GM06990 (cell line): ENCODE results near the gene SLX9.
"Not testable (repeated sequence)": the region's sequence is repeated elsewhere in the genome, so short reads cannot be mapped to it uniquely, and the experiment has no call there.

Experiments used
- DNase-seq: peaks from one replicate; pipeline ENCODE4 v3.0.0-alpha.2; 2011; ENCODE audit not compliant: insufficient read length; ENCODE audit errors: extremely low read depth
- H3K27me3 ChIP-seq: replicated peaks from 2 replicates; pipeline ENCODE4 v1.6.0; 2011; ENCODE audit warnings: low read length; ENCODE audit not compliant: control insufficient read depth, insufficient read depth
- H3K36me3 ChIP-seq: 2 replicates; pipeline ENCODE4 v1.5.1; 2011; ENCODE audit warnings: low read length; ENCODE audit not compliant: control insufficient read depth, insufficient read depth
- H3K4me3 ChIP-seq: replicated peaks from 2 replicates; pipeline ENCODE4 v1.5.1; 2011; ENCODE audit warnings: low read depth, mild to moderate bottlenecking, control low read depth, low read length
- CTCF ChIP-seq: IDR thresholded peaks from 2 replicates; pipeline ENCODE4 v1.5.1; 2011; ENCODE audit warnings: low read length, control low read depth, mild to moderate bottlenecking, inconsistent platforms; ENCODE audit not compliant: insufficient read depth, poor library complexity, severe bottlenecking

Gene SLX9

GRCh38 chr21:44908908-44909307 lies 30.9 kb upstream of the SLX9 start:
- H3K4me3 ChIP-seq: no peak overlapping the region

GRCh38 chr21:44909719-44910118 lies 30.1 kb upstream of the SLX9 start:
- Histone ChIP-seq H3K27me3 (no peaks in the 10 kb centered on the region), H3K36me3 (peaks cover 23% of the 10 kb centered on the region), H3K4me3 (no peak overlapping the region)
- no peak for DNase-seq
- TF ChIP-seq CTCF: no peak

More at GRCh38 chr21:44908908-44909307, 30.9 kb upstream of the SLX9 start:
- Histone ChIP-seq H3K27me3 (no peaks in the 10 kb centered on the region), H3K36me3 (peaks cover 26% of the 10 kb centered on the region)
- TF ChIP-seq CTCF: no peak
- no peak for DNase-seq

- no peaks in the 10 kb centered on the region for H3K27me3 ChIP-seq
- no peak for TF ChIP-seq CTCF
- DNase-seq: no peak
- peaks cover 18% of the 10 kb centered on the region for H3K36me3 ChIP-seq
- no peak overlapping the region for H3K4me3 ChIP-seq
Measured at GRCh38 chr21:44910229-44911067, 29.4 kb upstream of the SLX9 start.

GRCh38 chr21:44911068-44911383 lies 28.8 kb upstream of the SLX9 start:
- Histone ChIP-seq H3K4me3 (no peak overlapping the region), H3K27me3 (no peaks in the 10 kb centered on the region), H3K36me3 (peaks cover 13% of the 10 kb centered on the region)
- no peak for DNase-seq
- TF ChIP-seq CTCF: no peak

GRCh38 chr21:44911384-44912157 lies 28.3 kb upstream of the SLX9 start:
- Histone ChIP-seq H3K27me3 (no peaks in the 10 kb centered on the region), H3K36me3 (peaks cover 13% of the 10 kb centered on the region), H3K4me3 (no peak overlapping the region)
- TF ChIP-seq CTCF: no peak
- DNase-seq: no peak

- Histone ChIP-seq H3K4me3 (no peak overlapping the region), H3K36me3 (peaks cover 13% of the 10 kb centered on the region), H3K27me3 (no peaks in the 10 kb centered on the region)
- no peak for TF ChIP-seq CTCF
- DNase-seq: no peak
Measured at GRCh38 chr21:44912158-44912473, 27.7 kb upstream of the SLX9 start.

GRCh38 chr21:44912506-44913412 lies 27.1 kb upstream of the SLX9 start:
- not testable (repeated sequence) for H3K4me3 ChIP-seq, DNase-seq, H3K27me3 ChIP-seq
- peaks cover 11% of the 10 kb centered on the region for H3K36me3 ChIP-seq
